Fibroblast of lung (primary cell): ENCODE results near the gene CUBN. TPM values are rescaled to one million over a fixed set of nuclear protein-coding genes. Genes with fewer than 3 reads are reported as not detected.
A peak's percentile ranks its signal among the peaks of the same experiment; 100 is the strongest.
"Not testable (repeated sequence)": the region's sequence is repeated elsewhere in the genome, so short reads cannot be mapped to it uniquely, and the experiment has no call there.

Experiments used
- DNase-seq, 2 donors: peaks; one replicate each; pipeline versions ENCODE4 v3.0.0 to v3.0.0-alpha.2; 2010; ENCODE audit warnings: low read depth in 2 of 2
- H2AFZ ChIP-seq: 2 replicates; pipeline ENCODE4 v1.5.1; 2012; ENCODE audit warnings: low read length, control low read depth, inconsistent platforms
- H3K27ac ChIP-seq: 2 replicates; pipeline ENCODE4 v1.5.1; 2011; ENCODE audit warnings: low read length, control low read depth; ENCODE audit not compliant: insufficient read depth
- H3K27me3 ChIP-seq: 2 replicates; pipeline ENCODE4 v1.5.1; 2011; ENCODE audit warnings: mild to moderate bottlenecking, low read length; ENCODE audit not compliant: control insufficient read depth, insufficient read depth
- H3K36me3 ChIP-seq: 2 replicates; pipeline ENCODE4 v1.5.1; 2011; ENCODE audit warnings: low read length; ENCODE audit not compliant: control insufficient read depth, insufficient read depth
- H3K4me1 ChIP-seq: 2 replicates; pipeline ENCODE4 v1.5.1; 2011; ENCODE audit warnings: low read length; ENCODE audit not compliant: control insufficient read depth, insufficient read depth; ENCODE audit errors: extremely low read depth
- H3K4me2 ChIP-seq: 2 replicates; pipeline ENCODE4 v1.5.1; 2011; ENCODE audit warnings: low read length, control low read depth; ENCODE audit not compliant: insufficient read depth; ENCODE audit errors: extremely low read depth
- H3K4me3 ChIP-seq, 4 experiments: fragments of 200-600 bp in 1 of 4; sonication (generic) in 1 of 4; replicated peaks in 1 of 4; 2 replicates each; pipeline ENCODE4 v1.5.1; 2011 to 2016; ENCODE audit warnings: low read length in 4 of 4, low read depth in 3 of 4, mild to moderate bottlenecking in 3 of 4, control low read depth in 2 of 4, inconsistent platforms in 1 of 4, mixed read lengths in 1 of 4; ENCODE audit not compliant: insufficient read depth in 1 of 4; ENCODE audit errors: control extremely low read depth in 1 of 4
- H3K79me2 ChIP-seq: 2 replicates; pipeline ENCODE4 v1.5.1; 2012; ENCODE audit warnings: mild to moderate bottlenecking, low read length, inconsistent platforms; ENCODE audit not compliant: control insufficient read depth, insufficient read depth
- H3K9ac ChIP-seq: 2 replicates; pipeline ENCODE4 v1.5.1; 2011; ENCODE audit warnings: mild to moderate bottlenecking, low read length, control low read depth; ENCODE audit not compliant: insufficient read depth
- H3K9me3 ChIP-seq: 2 replicates; pipeline ENCODE4 v1.5.1; 2012; ENCODE audit warnings: low read depth, low read length; ENCODE audit not compliant: control insufficient read depth, insufficient read depth
- H4K20me1 ChIP-seq: 2 replicates; pipeline ENCODE4 v1.5.1; 2011; ENCODE audit warnings: low read length; ENCODE audit not compliant: control insufficient read depth, insufficient read depth; ENCODE audit errors: extremely low read depth
- CTCF ChIP-seq, 2 donors: IDR thresholded peaks in 1 of 2; conservative IDR thresholded peaks in 1 of 2; 1 replicate in 1 of 2; 2 replicates in 1 of 2; pipeline ENCODE4 v1.5.1; 2011 to 2012; ENCODE audit warnings: low read length in 2 of 2, control low read depth in 1 of 2, inconsistent platforms in 1 of 2, low read depth in 1 of 2, mild to moderate bottlenecking in 1 of 2
- EZH2 ChIP-seq: IDR thresholded peaks from 2 replicates; pipeline ENCODE4 v1.5.1; 2012; ENCODE audit warnings: low read length, control low read depth, mild to moderate bottlenecking; ENCODE audit errors: missing control alignments
- polyA plus RNA-seq, 2 donors: library from polyadenylated mRNA; depleted of rRNA in 1 of 2; stranded (reverse) in 1 of 2; unstranded in 1 of 2; fragments of >200 nt; gene quantifications; 2 replicates each; pipeline ENCODE4 v1.2.1, GENCODE V29; 2011 to 2012; ENCODE audit warnings: missing spikeins in 1 of 2
- total RNA-seq: library from RNA; depleted of rRNA; stranded (reverse); fragments of >200 nt; gene quantifications from 2 replicates; pipeline ENCODE4 v1.2.1, GENCODE V29; 2014

The CUBN gene
- total and polyA plus RNA-seq, 2 donors (not counting 1 experiment from before 2014, with no cell fraction given): 1.3 to 1.5 TPM

DNA sequence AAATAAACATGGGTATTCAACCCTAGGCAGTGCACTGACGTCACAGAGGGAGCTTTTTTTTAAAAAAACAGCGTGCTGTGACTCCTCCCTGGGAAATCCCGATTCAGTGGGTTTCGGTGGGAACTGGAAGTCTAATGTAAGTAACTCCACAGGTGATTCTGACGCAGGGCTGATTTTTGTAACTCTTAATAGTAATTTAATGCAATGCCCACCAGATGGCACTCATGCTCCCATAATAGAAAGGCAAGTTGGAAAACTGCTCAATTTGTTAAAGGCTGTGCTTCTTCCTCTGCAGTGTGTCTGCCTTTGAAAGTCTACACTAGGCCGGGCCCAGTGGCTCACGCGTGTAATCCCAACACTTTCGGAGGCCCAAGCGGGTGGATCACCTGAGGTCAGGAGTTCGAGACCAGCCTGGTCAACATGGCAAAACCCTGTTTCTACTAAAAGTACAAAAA lies 301.5 kb downstream of the CUBN start:
- peak; percentile 51 to 53 for TF ChIP-seq CTCF (conservative IDR thresholded peaks at IDR 0.05 in 1 of 2, IDR thresholded peaks at IDR 0.05 in 1 of 2; ENCODE audit: low read depth in 1 of 2, low read length in 2 of 2)
- no peak for TF ChIP-seq EZH2
- no peaks in the 10 kb centered on the region for H4K20me1 ChIP-seq
- peaks cover 11% of the 10 kb centered on the region for H3K4me1 ChIP-seq
- no peaks in the 10 kb centered on the region for H3K79me2 ChIP-seq
- DNase-seq: peak; percentile 74 to 85
- no peak overlapping the region for H3K4me3 ChIP-seq
- no peaks in the 10 kb centered on the region for H3K36me3 ChIP-seq
- H3K27me3 ChIP-seq: no peaks in the 10 kb centered on the region
- no peak overlapping the region for H3K27ac ChIP-seq
- H3K9me3 ChIP-seq: no peaks in the 10 kb centered on the region
- peak overlapping the region; percentile 20 for H3K4me2 ChIP-seq
- no peak overlapping the region for H2AFZ ChIP-seq
- no peak overlapping the region for H3K9ac ChIP-seq

DNA sequence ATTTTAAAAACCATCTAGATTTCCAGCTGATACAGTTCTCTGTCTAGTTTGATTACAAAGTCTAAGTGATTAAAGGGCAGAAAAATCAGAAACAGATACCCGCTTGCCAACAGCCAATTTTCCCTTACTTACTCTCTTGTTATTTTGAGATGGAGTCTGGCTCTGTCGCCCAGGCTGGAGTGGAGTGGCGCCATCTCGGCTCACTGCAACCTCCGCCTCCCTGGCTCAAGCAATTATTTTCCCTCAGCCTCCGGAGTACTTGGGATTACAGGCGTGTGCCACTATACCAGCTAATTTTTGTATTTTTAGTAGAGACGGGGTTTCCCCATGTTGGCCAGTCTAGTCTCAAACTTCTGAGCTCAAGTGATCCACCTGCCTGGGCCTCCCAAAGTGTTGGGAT lies 302.1 kb downstream of the CUBN start:
- H3K4me3 ChIP-seq, H3K9me3 ChIP-seq, H3K27me3 ChIP-seq, H3K4me1 ChIP-seq, DNase-seq, H3K27ac ChIP-seq, H3K79me2 ChIP-seq, H2AFZ ChIP-seq, H3K4me2 ChIP-seq, H3K9ac ChIP-seq, H4K20me1 ChIP-seq, H3K36me3 ChIP-seq: not testable (repeated sequence)

DNA sequence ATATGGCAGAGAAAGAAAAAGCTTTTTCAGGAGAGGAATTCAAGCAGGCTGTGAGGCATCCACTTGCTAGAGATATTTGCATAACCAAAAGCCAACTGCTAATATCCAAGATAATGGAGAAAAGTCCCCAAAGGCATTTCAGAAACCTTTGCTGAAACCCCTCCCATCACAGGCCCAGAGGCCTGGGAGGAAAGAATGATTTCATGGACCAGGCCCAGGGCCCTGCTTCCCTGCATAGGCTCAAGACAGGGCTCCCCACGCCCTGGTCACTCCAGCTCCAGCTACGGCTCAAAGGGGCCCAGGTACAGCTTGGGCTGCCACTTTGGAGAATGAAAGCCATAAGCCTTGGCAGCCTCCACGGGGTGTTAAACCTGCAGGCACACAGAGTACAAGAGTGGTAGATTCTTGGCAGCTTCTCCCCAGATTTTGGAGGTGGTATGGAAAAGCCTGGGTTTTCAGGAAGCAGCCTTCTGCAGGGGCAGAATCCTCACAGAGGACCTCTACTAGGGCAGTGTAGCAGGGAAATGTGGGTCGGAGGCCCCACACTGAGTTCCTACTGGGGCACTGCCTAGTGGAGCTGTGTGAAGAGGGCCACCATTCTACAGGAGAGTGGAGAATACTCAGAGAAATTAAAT lies 306.8 kb downstream of the CUBN start:
- no peak for DNase-seq
- Histone ChIP-seq H3K36me3 (no peaks in the 10 kb centered on the region), H3K4me2 (no peak overlapping the region), H3K4me3 (no peak overlapping the region), H4K20me1 (no peaks in the 10 kb centered on the region), H3K27me3 (no peaks in the 10 kb centered on the region), H3K79me2 (no peaks in the 10 kb centered on the region), H2AFZ (no peak overlapping the region), H3K27ac (no peak overlapping the region), H3K9ac (no peak overlapping the region), H3K4me1 (peaks cover 2% of the 10 kb centered on the region), H3K9me3 (no peaks in the 10 kb centered on the region)
- no peak for TF ChIP-seq EZH2
- TF ChIP-seq CTCF (conservative IDR thresholded peaks at IDR 0.05 in 1 of 2, IDR thresholded peaks at IDR 0.05 in 1 of 2; ENCODE audit: low read depth in 1 of 2, low read length in 2 of 2): no peak
